ENCODE data around the gene REG4.

Gene REG4

DNA sequence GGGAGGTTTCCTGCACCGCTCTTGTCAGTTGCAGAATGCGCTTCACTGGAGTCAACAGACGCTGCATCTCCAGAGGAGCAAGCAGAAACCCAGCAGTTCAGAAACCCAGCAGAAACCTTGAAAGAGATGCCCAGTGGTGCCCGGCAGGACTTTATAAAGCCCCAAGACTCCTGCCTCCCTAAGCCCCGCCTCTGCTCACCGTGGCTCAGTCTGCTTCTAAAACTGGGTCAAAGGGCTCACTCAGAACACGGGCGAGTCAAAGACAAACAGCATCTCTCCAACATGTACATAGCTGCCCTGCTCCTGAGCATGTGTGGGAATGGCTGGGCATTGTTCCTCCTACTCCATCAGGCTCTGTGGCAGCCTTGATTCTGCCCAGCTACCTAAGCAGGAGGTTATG, 42.5 kb downstream of the REG4 start, which contains the start of gene HMGCS2:
Gene HMGCS2, minus strand, starts transcription at position 128 of the 400 bp plus-strand sequence. Its CDS starts 61 bp downstream, at position 67.
- no peak within 1 kb of the TSS for H3K4me3 ChIP-seq (ENCODE audit: low read length, poor library complexity, severe bottlenecking)
- no peaks in the 10 kb centered on the region for H3K9me2 ChIP-seq (replicated peaks; ENCODE audit: low read depth, low read length)
- no peak within 1 kb of the TSS for H3K4me2 ChIP-seq (ENCODE audit: low read depth, low read length, poor library complexity, severe bottlenecking)
- no peak within 1 kb of the TSS for H3K9ac ChIP-seq (ENCODE audit: low read depth, low read length, poor library complexity, severe bottlenecking)
- no peaks in the 10 kb centered on the region for H3K36me3 ChIP-seq (ENCODE audit: insufficient read depth, low read length)
- H2AFZ ChIP-seq (ENCODE audit: low read length), result no peak within 1 kb of the TSS
- no peaks in the 10 kb centered on the region for H3K79me2 ChIP-seq (ENCODE audit: insufficient read depth, low read length)
- H3K9me3 ChIP-seq (ENCODE audit: insufficient read depth, low read depth, low read length), result no peaks in the 10 kb centered on the region
- no peak for TF ChIP-seq EZH2phosphoT487 (IDR thresholded peaks at IDR 0.05; ENCODE audit: borderline replicate concordance)
- TF ChIP-seq, protein P1, sequence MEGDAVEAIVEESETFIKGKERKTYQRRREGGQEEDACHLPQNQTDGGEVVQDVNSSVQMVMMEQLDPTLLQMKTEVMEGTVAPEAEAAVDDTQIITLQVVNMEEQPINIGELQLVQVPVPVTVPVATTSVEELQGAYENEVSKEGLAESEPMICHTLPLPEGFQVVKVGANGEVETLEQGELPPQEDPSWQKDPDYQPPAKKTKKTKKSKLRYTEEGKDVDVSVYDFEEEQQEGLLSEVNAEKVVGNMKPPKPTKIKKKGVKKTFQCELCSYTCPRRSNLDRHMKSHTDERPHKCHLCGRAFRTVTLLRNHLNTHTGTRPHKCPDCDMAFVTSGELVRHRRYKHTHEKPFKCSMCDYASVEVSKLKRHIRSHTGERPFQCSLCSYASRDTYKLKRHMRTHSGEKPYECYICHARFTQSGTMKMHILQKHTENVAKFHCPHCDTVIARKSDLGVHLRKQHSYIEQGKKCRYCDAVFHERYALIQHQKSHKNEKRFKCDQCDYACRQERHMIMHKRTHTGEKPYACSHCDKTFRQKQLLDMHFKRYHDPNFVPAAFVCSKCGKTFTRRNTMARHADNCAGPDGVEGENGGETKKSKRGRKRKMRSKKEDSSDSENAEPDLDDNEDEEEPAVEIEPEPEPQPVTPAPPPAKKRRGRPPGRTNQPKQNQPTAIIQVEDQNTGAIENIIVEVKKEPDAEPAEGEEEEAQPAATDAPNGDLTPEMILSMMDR (conservative IDR thresholded peaks at IDR 0.05; ENCODE audit: low read length), result no peak
- H3K4me1 ChIP-seq (ENCODE audit: insufficient read depth, low read length, poor library complexity, severe bottlenecking), result no peaks in the 10 kb centered on the region
- H4K20me1 ChIP-seq (ENCODE audit: insufficient read depth, low read length, poor library complexity, severe bottlenecking), result no peaks in the 10 kb centered on the region
- H3K27me3 ChIP-seq (ENCODE audit: insufficient read depth, low read length, poor library complexity, severe bottlenecking), result no peaks in the 10 kb centered on the region
- no peaks in the 10 kb centered on the region for H3F3A ChIP-seq (ENCODE audit: low read depth)

DNA sequence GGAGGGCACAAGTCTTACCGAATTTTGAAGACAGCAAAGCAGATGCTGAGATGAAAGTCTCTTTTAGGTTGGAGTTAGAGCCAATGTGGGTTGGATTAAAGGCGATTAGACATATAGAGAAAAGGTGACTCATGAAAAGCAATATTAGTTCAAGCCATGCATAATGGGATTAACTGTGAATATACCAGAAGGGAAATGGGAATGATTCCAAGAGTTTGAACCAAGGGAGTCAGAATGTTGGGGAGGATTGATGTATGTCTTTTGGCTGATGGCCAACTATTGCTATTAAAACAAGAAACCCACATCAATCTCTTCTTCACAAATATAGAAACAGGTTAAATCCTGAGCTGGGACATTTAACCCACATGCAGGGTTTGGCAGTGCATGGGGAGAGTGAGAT, 43.8 kb downstream of the REG4 start:
- Histone ChIP-seq H2AFZ (ENCODE audit: low read length) (no peak overlapping the region), H3K9ac (ENCODE audit: low read depth, low read length, poor library complexity, severe bottlenecking) (no peak overlapping the region), H3F3A (ENCODE audit: low read depth) (no peaks in the 10 kb centered on the region), H3K4me2 (ENCODE audit: low read depth, low read length, poor library complexity, severe bottlenecking) (no peak overlapping the region), H3K27me3 (ENCODE audit: insufficient read depth, low read length, poor library complexity, severe bottlenecking) (no peaks in the 10 kb centered on the region), H3K79me2 (ENCODE audit: insufficient read depth, low read length) (no peaks in the 10 kb centered on the region), H3K4me1 (ENCODE audit: insufficient read depth, low read length, poor library complexity, severe bottlenecking) (no peaks in the 10 kb centered on the region), H3K9me3 (ENCODE audit: insufficient read depth, low read depth, low read length) (no peaks in the 10 kb centered on the region), H4K20me1 (ENCODE audit: insufficient read depth, low read length, poor library complexity, severe bottlenecking) (no peaks in the 10 kb centered on the region), H3K9me2 (replicated peaks; ENCODE audit: low read depth, low read length) (no peaks in the 10 kb centered on the region), H3K36me3 (ENCODE audit: insufficient read depth, low read length) (no peaks in the 10 kb centered on the region), H3K4me3 (ENCODE audit: low read length, poor library complexity, severe bottlenecking) (no peak overlapping the region)
- no peak for TF ChIP-seq EZH2phosphoT487 (IDR thresholded peaks at IDR 0.05; ENCODE audit: borderline replicate concordance)
- TF ChIP-seq, protein P1 (conservative IDR thresholded peaks at IDR 0.05; ENCODE audit: low read length), result no peak

DNA sequence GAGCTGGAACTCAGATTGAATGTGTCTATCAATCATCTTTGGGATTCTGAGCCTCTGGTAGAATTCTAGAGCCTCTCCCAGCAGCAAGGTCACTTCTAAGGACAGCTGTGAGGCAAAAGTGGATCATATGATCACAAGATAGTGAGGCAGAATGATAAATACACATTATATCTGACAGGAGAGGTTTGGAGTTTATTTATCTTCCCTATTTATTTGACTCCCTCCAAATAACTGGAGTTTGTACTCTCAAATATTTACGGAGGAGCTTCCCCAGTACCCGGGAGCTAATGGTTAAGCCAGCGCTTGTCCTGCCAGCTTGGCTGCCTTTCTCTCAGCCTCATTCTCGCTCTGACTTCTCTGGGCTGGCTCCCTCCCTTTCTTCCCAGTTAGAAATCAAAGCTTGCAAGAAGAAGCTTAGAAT, 44.9 kb downstream of the REG4 start:
- no peak overlapping the region for H3K4me2 ChIP-seq (ENCODE audit: low read depth, low read length, poor library complexity, severe bottlenecking)

More for the DNA sequence above, 44.9 kb downstream of the REG4 start:
- no peak overlapping the region for H3K9ac ChIP-seq (ENCODE audit: low read depth, low read length, poor library complexity, severe bottlenecking)
- no peaks in the 10 kb centered on the region for H3K4me1 ChIP-seq (ENCODE audit: insufficient read depth, low read length, poor library complexity, severe bottlenecking)
- no peak overlapping the region for H3K4me3 ChIP-seq (ENCODE audit: low read length, poor library complexity, severe bottlenecking)
- no peaks in the 10 kb centered on the region for H3K9me2 ChIP-seq (replicated peaks; ENCODE audit: low read depth, low read length)
- no peaks in the 10 kb centered on the region for H3F3A ChIP-seq (ENCODE audit: low read depth)
- H2AFZ ChIP-seq (ENCODE audit: low read length), result no peak overlapping the region
- H4K20me1 ChIP-seq (ENCODE audit: insufficient read depth, low read length, poor library complexity, severe bottlenecking), result no peaks in the 10 kb centered on the region
- no peaks in the 10 kb centered on the region for H3K79me2 ChIP-seq (ENCODE audit: insufficient read depth, low read length)
- no peaks in the 10 kb centered on the region for H3K9me3 ChIP-seq (ENCODE audit: insufficient read depth, low read depth, low read length)
- no peaks in the 10 kb centered on the region for H3K27me3 ChIP-seq (ENCODE audit: insufficient read depth, low read length, poor library complexity, severe bottlenecking)
- no peaks in the 10 kb centered on the region for H3K36me3 ChIP-seq (ENCODE audit: insufficient read depth, low read length)
- TF ChIP-seq EZH2phosphoT487 (IDR thresholded peaks at IDR 0.05; ENCODE audit: borderline replicate concordance), result no peak
- TF ChIP-seq, protein P1 (conservative IDR thresholded peaks at IDR 0.05; ENCODE audit: low read length), result no peak
